ENCODE data around the gene OR51B6.
"Not testable (repeated sequence)": the region's sequence is repeated elsewhere in the genome, so short reads cannot be mapped to it uniquely, and the experiment has no call there.

Gene OR51B6, protein sequence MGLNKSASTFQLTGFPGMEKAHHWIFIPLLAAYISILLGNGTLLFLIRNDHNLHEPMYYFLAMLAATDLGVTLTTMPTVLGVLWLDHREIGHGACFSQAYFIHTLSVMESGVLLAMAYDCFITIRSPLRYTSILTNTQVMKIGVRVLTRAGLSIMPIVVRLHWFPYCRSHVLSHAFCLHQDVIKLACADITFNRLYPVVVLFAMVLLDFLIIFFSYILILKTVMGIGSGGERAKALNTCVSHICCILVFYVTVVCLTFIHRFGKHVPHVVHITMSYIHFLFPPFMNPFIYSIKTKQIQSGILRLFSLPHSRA

DNA sequence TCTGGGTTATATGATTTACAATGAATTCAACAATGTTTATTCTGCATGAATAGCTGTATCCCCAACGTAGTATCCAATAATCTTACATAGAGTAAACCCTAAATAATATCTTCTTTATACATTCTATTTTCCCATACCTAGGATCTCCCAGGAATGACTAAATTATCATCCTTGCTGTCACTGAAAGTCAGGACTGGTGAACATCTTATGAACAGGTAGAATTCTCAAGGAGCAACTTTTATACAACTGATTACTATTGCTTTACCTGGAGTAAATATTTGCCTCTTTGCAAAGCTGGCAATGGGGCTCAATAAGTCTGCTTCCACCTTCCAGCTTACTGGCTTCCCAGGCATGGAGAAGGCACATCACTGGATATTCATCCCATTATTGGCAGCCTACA lies at the start of gene OR51B6:
TSS of gene OR51B6 (plus strand) at position 301 of the 400 bp plus-strand sequence. CDS start at position 301, 0 bp downstream.
- no peak for DNase-seq

DNA sequence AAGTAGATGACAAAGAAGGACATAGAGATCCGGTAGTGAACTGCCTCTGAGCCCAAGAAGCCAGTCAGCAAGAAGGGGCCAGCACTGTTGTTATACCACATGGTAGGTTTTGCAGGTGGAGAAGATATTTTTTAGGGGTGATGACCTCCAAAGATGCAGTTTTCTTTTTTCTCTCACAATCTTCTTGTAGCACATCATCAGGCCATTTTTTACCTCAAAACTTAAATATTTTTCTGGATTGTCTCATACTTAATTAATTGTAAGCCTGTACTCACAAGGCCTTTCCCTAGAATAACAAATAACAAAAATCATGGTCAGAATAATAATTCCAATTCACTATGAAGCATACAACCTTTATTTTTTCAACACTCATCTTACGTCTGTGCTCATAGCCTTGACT lies 49.5 kb upstream of the OR51B6 start, which contains the start of gene OR51B4:
TSS of gene OR51B4 (minus strand) at position 101 of the 400 bp plus-strand sequence. CDS start at position 101, 0 bp downstream.
- DNase-seq: no peak

DNA sequence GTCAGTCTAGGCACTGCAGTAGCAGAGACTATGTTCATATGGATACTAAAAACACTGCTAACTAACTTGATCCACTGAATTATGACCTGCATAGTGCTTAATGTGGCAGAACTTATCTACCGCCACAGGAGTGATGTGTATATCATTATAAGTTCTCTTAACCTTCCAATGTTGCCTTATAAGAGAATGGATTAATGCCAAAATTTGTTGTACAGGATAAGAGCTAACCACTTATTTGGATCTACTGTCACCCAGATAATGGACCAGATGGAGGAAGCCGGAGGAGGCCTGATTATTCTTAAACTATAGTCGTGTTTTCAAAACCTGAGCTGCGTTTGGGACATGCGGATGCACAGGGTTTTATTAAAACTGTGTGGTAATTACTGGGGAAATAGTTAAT lies 47.7 kb upstream of the OR51B6 start:
- no peak for DNase-seq

DNA sequence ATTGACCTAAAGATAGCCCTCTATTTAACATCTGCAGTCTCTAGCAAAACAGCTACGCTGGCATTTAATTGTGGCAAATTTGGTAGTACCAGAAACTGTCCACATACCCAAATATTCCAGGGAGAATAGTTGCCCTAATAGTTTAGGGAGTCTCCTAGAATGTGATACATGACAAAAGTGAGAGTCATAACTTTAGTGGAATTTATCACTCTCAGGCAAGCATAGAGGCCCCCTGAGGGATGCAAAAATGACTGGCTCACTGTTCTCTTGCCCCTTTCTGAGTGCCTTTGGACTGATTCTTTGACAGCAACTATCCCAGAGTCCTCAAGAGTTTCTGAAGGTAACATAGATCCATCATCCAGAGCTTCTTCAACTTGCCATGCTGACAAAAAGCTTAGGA lies 47.3 kb upstream of the OR51B6 start:
- no peak for DNase-seq

DNA sequence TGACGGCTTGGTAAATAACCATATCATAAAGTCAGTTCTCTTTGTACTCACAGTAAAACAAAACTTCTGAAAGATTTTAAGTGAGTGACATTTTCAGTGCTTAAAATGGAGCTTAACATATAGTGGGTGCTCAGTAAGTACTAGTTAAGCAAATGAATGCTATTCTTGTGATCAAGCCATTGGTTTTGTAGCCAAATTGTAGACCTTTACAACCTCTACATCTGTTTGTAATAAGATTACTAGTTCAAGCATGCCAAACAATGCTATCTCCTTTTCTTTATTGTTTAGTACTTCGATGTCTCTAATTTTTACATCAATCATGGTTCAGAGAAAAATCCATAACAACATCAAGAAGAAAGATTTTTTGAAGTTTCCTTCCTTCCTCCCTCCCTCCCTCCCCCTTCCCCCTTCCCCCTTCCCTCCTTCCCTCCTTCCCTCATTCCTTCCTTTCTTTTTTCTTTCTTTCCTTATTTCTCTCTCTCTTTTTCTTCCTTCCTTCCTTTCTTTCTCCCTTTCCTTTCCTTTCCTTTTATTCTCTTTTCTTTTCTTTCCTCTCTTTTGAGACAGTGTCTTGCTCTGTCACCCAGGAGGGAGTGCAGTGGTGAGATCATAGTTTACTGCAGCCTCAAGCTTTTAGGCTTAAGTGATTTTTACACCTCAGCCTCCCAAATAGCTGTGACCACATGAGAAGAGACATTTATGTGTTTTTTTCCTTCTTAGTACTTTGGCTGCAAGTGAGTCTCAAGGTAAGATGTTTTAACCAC lies 43.9 kb upstream of the OR51B6 start:
- no peak for DNase-seq

DNA sequence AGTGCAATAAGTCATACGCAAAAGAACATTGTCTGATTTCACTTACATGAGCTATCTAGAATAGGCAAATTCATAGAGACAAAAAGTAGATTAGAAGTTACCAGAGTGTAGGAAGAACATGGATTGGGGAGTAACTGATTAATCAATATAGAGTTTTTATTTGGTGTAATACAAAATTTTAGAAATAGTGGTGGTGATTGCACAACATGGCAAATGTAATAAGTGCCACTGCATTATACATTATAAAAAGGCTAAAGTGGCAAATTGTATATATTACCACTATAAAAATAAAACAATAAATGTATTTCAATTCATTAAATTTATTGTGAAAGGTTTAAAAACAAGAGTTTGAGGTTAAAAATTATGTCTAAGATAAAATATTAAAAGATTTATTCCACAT lies 40.9 kb upstream of the OR51B6 start:
- no peak for DNase-seq

DNA sequence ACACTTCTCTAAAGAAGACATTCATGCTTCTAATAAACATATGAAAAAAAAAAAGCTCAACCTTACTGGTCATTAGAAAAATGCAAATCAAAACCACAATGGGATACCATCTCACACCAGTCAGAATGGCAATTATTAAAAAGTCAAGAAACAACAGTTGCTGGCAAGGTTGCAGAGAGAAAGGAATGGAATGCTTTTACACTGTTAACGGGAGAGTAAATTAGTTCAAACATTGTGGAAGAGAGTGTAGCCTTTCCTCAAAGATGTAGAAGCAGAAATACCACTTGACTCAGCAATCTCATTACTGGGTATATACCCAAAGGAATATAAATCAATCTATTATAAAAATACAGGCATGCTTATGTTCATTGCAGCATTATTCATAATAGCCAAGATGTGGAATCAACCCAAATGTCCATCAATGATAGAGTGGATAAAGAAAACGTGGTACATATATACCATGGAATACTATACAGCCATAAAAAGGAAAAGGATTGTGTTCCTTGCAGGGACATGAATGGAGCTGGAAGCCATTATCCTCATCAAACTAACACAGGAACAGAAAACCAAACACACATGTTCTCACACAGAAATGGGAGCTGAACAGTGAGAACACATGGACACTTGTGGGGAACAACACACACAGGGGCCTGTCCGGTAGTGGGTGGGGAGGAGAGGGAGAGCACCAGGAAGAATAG lies 37.8 kb upstream of the OR51B6 start:
- DNase-seq: not testable (repeated sequence)

DNA sequence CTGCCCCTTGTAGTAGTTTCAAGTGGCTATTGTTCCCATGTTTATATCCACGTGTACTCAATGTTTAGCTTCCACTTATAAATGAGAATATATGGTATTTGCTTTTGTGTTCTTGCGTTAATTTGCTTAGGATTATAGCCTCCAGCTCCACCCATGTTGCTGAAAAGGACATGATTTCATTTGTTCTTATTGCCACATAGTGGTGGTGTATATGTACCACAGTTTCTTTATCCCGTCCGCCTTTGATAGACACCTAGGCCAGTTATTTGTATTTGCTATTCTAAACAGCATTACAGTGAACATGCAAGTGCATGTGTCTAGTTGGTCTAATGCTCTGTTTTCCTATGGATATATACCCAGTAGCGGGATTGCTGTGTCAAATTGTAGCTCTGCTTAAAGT lies 34.0 kb upstream of the OR51B6 start:
- DNase-seq: no peak

DNA sequence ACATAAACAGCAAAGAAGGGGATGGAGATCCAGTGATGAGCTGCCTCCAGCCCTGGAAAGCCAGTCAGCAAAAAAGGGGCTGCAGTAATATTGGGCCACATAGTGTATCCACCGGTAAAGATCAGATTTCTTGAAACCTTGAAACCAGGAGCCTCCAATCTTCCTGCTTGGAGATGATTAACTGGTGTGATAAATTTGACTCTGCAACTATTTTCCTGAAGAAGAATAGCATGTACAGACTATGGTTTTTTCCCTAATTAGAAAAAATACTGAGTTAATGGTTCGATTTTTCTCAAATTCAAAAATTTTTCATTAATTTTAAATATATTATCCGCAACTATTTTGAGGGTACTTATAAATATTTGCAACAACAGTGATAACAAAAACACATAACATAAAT lies 27.1 kb upstream of the OR51B6 start, which contains the start of gene OR51B2:
TSS of gene OR51B2 (minus strand) at position 101 of the 400 bp plus-strand sequence. CDS start at position 101, 0 bp downstream.
- no peak for DNase-seq

DNA sequence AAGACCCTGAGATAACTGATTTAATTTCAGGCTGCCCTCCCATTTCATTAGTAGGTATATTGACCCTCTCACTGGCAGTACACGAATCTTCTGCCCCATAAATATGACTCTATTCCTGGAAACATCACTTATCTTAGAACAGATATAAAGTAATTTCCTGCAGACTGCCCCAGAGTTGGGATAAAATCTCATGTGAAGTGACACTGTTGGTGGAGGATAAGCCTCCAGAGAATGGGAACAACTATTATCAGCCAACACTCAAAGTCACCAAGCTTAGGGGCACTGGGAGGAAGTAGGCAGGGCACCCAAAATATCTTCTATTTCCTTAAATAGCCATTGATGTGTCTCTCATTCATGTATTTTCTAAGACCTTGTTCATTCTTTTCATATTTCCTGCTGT lies 16.1 kb upstream of the OR51B6 start:
- DNase-seq: no peak

DNA sequence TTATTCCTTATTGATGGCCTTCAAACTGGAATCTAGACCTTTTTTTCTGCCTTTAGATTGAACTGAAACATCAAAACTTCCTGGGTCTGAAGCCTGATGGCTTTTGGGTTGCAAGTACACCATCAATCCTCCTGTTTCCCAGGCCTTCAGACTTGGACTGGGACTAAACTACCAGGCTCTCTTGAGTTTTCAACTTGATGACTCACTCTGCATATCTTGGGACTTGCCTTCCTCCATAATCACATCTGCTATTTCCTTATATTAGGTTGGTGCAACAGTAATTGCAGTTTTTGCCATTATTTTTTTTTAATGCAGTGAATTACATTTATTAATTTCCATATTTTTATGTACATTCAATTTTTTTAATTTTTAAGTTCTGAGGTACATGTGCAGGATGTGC lies 15.0 kb upstream of the OR51B6 start:
- DNase-seq: no peak

DNA sequence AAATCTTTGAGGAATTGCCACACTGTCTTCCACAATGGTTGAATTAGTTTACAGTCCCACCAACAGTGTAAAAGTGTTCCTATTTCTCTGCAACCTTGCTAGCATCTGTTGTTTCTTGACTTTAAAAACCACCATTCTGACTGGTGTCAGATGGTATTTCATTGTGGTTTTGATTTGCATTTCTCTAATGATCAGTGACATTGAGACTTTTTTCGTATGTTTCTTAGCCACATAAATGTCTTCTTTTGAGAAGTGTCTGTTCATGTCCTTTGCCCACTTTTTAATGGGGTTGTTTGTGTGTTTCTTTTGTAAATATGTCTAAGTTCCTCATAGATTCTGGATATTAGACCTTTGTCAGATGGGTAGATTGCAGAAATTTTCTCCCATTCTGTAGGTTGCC lies 14.1 kb upstream of the OR51B6 start:
- not testable (repeated sequence) for DNase-seq

DNA sequence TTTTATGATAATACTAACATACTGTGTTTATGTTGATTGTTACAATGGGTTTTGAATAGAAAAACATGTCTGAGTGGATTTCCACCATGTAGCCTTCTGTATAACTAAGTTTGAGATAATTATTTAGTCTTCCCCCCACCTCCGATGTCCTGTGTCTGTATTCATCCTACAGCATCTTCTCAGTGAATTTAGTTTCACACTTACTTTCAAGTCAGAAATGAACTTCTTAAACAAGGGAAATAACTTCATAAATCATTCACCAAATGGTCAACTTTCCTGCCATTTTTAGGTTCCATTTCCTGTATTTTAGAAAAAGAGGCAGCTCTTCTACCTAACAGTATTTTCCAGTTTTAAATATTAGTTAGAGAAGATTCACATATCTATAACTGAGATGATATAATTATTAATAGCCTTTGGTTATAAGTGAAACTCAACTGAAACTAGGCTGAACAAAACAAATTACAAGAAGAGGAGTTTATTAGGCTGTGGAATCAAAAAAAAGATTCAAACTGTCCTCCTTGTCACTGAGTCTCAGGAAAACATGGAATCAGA lies 11.5 kb upstream of the OR51B6 start:
- no peak for DNase-seq

DNA sequence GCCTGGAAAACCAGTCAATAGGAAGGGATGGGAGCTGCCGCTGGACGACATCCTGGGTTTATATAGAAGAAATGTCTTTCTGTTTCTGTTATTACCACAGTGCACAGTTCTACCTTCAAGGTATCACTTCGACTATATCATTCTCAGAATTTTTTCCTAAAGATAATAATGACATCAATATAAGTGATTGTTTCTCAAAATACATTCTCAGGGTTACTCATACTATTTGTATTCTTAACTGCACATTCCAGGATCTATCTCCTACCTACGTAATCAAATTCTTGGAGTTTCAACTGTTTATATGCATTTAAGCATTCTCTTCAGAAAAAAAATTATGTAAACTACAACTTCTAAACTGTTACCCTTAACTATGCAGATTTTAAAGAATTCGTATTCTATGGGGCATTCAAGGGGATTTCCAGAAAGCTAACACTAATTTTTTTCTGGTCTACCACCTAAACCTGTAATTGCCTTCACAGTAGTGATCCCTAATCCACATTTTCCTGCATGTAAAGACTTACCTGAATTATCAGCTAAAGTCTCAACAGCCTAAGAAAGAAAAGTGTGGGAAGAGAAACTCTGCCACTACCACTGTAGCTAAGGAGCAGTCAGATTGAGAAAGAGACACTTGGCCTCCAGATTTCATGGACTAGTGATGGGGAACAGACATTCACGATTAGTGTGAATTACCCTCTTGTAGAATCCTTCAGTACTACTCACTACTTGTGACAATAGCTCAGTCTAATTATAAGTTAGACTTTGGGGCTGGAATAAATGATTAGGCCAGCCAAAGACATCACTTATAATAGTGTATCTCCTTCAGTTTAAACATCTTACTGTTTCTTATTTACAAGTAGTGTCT lies 7.6 kb upstream of the OR51B6 start, which contains the start of gene OR51B5:
TSS of gene OR51B5 (minus strand) at position 51 of the 862 bp plus-strand sequence. CDS start at position 51, 0 bp downstream.
- DNase-seq: no peak

DNA sequence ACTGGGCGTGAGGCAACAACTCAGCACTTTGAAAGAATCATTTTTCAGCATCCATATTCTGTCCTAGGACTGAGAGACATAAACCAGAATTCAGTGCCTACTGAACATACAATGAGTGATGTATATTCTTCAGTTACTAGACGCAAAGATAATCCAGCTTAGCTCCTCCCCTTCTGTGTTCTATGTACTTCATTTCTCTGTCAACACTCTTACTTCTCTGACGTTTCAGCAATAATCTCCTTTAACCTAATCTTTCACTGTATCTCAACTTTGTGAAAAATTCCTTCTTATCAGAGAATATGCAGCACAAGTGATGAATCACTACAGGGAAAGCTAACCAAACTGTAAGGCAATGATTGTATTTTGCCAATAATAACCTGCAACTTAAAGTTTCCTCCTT lies 5.5 kb upstream of the OR51B6 start:
- DNase-seq: no peak

DNA sequence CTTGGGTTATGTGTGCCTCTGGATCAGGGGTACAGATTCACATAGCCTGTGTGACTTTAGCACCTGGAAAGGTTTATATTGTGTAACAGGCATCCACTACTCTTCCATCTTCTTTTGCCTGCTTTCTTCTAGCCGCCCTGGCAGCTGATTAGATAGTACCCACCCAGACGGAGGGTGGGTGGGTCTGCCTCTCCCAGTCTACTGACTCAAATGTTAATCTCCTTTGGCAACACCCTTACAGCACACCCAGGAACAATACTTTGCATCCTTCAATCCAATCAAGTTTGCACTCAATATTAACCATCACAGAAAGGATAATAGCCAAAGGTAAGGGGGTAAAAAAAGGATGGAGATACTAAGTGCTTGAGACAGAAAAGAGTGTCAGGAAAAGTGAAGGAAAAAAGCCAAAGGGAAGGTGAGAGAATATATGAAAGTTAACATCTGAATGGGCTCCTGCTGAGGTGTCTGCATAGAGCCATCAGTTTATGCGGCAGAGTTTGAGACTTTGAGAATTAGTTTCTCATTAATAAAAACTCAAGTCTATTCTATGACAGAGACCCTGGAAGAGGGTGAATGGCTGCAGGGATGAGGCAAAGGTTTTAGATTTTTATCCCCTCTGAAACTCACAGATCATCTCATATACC lies 2.6 kb upstream of the OR51B6 start:
- DNase-seq: no peak

DNA sequence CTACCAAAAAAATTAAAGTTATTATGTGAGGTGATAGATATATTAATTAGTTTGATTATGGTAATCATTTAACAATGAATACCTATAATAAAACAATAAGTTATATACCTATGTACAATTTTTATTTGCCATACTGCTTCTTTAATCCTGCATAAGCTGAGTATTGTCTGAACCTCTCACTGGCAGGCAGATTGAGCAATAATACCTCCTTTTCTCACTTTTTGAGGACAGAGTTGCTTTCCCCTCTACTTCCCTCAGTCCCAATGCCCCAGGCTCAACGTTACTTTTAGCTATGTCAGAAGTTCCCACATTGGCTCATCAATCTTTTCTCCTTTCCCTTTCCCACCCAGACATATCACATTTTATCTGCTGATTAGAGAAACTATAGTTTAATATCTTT lies 1.8 kb upstream of the OR51B6 start:
- DNase-seq: no peak

DNA sequence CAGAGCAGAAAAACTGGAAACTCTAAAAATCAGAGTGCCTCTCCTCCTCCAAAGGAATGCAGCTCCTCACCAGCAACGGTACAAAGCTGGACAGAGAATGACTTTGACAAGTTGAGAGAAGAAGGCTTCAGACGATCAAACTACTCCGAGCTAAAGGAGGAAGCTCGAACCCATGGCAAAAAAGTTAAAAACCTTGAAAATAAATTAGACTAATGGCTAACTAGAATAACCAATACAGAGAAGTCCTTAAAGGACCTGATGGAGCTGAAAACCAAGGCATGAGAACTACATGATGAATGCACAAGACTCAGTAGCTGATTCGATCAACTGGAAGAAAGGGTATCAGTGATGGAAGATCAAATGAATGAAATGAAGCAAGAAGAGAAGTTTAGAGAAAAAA lies 4.7 kb downstream of the OR51B6 start:
- not testable (repeated sequence) for DNase-seq

DNA sequence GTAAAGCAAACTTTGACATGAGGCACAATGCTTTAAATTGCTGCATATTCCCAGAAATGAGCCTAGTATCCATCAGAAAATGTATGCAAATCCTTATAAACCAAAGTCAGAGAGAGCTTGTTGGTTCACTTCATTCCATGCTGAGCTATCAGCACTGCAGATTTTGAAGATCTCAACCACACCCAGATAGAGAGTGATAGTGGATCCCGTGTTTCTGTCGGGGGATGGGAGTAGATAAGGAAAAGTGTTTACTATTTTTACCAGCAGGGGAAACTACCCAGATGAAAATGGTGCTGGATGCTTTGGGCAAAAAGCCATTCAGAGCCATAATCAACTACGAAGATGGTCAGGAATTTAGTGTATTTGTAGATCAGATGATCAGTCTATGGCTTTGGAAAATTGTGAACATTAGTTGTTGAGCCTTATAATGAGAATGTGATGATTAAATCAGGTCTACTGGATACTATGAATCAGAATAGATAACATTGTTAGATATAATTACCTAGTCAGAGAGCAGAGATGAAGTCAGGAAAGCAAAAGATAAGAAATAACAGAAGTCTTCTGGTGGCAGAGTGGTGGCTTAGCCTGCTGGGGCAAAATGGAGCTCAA lies 10.8 kb downstream of the OR51B6 start:
- DNase-seq: no peak

DNA sequence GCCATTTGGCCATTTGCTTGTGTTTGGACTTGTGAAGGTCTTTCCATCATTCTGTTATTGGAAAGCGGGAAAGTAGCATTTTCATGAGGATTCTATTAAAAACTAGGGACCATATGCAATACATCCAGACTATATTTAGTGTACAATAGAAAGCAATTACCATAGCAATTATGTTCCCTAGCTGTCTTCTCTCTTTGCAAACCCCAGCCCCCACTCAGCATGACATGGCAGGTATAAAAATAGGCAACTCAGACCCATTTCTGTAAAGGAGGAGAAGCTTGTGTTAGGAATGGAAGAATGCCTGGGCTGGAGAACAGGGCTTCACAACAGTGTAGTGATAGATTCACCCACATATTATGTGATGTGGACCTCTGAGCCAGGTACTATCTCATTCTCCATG lies 12.4 kb downstream of the OR51B6 start:
- no peak for DNase-seq

DNA sequence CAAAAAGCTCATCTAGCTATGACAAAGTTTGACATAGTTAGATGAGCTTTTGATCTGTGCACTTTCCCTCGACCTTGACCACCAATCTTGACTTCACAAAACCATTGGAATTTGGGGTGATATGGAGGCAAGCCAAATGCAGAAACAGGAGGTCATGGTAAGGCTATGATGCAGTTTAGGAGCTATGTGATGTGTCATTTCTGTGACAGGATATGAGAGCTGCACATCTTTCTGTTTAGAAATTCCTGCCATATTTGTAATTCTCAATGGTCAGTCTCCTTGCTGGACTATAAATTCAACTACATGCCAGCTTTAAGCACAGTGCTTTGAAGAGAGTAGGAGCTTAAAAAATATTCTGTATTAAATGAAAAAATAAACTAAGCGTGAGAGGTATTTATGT lies 12.9 kb downstream of the OR51B6 start:
- no peak for DNase-seq
